ENCODE results near the gene TOR1B.
"Not testable (repeated sequence)": the region's sequence is repeated elsewhere in the genome, so short reads cannot be mapped to it uniquely, and the experiment has no call there.

TOR1B gene

DNA sequence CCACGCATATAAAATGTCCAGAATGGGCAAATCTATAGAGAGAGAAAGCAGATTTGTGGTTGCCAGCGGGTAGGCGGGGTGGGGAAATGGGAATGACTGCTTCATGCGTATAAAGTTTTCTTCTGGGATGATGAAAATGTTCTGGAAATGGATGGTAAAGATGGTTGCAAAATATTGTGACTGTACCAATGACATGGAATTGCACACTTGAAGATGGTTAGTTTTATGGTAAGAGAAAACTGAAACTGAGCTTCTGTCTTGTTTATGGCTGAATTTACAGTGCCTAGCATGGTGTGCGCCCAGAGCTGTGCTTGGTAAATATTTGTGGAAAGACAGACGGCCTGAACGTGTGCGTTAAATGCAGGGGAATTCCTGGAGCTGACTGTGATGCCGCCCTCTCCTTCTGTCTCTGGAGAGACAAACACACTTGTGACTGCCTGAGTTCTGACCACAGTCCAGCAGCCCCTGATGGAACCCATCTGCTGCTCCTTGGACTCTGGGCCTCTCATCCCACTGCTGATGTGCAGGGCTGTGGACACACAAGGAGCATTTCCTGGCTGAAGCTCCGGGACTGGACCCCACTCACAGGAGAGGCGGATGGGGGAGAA is 41.6 kb upstream of the TOR1B start:
- H3K4me3 ChIP-seq (ENCODE audit: low read depth, low read length): no peak overlapping the region
- no peak for DNase-seq (ENCODE audit: low read depth)
- TF ChIP-seq, protein P1, sequence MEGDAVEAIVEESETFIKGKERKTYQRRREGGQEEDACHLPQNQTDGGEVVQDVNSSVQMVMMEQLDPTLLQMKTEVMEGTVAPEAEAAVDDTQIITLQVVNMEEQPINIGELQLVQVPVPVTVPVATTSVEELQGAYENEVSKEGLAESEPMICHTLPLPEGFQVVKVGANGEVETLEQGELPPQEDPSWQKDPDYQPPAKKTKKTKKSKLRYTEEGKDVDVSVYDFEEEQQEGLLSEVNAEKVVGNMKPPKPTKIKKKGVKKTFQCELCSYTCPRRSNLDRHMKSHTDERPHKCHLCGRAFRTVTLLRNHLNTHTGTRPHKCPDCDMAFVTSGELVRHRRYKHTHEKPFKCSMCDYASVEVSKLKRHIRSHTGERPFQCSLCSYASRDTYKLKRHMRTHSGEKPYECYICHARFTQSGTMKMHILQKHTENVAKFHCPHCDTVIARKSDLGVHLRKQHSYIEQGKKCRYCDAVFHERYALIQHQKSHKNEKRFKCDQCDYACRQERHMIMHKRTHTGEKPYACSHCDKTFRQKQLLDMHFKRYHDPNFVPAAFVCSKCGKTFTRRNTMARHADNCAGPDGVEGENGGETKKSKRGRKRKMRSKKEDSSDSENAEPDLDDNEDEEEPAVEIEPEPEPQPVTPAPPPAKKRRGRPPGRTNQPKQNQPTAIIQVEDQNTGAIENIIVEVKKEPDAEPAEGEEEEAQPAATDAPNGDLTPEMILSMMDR (IDR thresholded peaks at IDR 0.05; ENCODE audit: insufficient read depth, low read depth, low read length, missing control alignments): no peak

DNA sequence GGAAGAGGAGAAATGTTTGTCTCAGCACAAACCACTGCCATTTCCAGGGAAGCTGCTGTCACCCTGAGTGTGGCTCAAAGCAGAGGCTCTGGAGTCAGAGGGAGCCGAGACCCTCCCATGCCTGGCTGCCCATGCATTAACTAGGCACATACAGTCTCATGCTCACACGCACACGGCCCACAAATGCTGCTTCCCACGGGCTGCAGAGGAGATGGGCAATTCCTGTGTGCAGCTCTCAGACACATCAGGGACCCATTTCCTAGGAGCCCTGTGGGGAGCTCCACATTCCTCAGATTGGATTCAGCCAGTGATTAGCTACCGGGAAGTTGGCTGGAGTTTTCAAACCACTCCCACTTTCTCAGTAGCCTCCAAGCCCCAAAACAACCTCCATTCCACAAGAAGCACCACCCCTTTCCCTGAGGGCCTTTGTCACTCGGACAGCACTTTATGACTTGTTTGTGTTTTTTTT is 41.0 kb upstream of the TOR1B start:
- no peak overlapping the region for H3K4me3 ChIP-seq (ENCODE audit: low read depth, low read length)
- DNase-seq (ENCODE audit: low read depth): no peak
- TF ChIP-seq, protein P1 (IDR thresholded peaks at IDR 0.05; ENCODE audit: insufficient read depth, low read depth, low read length, missing control alignments): no peak

DNA sequence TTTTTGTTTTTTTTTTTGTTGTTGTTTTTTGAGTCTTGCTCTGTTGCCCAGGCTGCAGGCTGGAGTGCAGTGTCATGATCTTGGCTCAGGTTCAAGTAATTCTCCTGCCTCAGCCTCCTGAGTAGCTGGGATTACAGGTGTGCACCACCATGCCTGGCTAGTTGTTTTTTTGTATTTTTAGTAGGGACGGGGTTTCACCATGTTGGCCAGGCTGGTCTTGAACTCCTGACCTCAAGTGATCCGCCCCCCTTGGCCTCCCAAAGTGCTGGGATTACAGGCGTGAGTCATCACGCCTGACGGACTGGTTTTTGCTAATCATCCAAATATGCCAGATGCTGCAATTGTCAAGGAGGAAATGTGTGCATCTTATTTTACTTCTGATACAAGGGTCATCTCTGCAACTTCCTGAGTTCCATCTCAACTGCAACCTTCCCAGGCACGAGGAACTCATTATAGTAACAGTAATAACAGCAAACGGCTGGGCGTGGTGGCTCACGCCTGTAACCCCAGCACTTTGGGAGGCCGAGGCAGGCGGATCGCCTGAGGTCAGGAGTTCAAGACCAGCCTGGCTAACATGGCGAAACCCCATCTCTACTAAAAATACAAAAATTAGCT is 40.5 kb upstream of the TOR1B start:
- H3K4me3 ChIP-seq (ENCODE audit: low read depth, low read length); DNase-seq (ENCODE audit: low read depth): not testable (repeated sequence)

DNA sequence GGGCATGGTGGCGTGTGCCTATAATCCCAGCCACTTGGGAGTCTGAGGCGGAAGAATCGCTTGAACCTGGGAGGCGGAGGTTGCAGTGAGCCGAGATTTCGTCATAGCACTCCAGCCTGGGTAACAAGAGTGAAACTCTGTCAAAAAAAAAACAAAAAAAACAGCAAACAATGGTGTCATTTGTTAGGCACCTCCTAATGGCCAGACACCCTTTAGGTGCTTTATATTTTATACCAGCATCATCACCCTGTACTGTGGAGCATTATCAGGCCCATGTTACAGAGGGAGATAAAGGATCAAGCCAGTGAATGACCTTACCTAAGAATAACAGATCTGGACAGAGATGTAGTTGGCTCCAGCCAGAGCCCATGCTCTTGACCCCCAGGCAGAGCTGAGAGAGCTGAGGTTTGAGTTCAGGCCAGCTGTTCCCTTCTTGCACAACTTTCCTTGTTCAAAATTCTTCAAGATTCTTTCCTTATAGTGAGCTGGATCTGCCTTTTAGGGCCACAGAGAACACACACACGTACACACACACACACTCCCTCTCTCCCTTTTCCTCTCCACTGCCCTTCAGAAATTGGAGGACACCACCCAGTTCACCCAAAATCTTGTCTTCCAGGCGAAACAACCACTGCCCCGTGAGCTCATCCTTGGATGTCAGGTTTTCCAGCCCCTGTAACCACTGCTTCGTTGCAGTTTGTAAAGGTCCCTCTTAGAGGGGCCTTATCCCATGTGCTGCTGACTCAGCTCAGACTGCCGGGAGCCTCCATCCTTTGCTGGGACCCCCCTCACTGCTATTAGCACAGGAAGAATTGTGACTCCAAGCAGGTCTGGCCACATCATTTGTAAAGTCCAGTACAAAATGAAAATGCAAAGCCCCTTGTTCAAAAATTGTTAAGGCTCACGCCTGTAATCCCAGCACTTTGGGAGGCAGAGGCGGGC is 39.7 kb upstream of the TOR1B start:
- no peak overlapping the region for H3K4me3 ChIP-seq (ENCODE audit: low read depth, low read length)
- no peak for DNase-seq (ENCODE audit: low read depth)
- TF ChIP-seq, protein P1 (IDR thresholded peaks at IDR 0.05; ENCODE audit: insufficient read depth, low read depth, low read length, missing control alignments): no peak

DNA sequence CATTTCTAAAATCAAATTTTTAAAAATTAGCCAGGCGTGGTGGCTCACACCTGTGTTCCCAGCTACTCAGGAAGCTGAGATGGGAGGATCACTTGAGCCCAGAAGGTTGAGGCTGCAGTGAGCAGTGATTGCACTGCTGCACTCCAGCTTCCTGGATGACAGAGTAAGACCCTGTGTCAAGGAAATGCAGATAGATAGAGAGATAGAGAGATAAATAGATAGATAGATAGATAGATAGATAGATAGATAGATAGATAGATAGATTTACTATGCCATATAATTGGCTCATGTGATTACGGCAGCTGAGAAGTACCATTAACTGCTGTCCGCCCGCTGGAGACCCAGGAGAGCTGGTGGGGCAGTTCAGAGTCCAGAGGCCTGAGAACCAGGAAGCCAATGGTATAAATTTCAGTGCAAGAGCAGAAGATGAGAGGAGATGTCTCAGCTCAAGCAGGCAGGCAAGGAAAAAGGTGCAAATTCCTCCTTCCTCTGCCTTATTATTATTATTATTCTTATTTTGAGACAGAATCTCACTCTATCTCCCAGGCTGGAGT is 37.1 kb upstream of the TOR1B start:
- no peak overlapping the region for H3K4me3 ChIP-seq (ENCODE audit: low read depth, low read length)
- no peak for DNase-seq (ENCODE audit: low read depth)
- TF ChIP-seq, protein P1 (IDR thresholded peaks at IDR 0.05; ENCODE audit: insufficient read depth, low read depth, low read length, missing control alignments): no peak

DNA sequence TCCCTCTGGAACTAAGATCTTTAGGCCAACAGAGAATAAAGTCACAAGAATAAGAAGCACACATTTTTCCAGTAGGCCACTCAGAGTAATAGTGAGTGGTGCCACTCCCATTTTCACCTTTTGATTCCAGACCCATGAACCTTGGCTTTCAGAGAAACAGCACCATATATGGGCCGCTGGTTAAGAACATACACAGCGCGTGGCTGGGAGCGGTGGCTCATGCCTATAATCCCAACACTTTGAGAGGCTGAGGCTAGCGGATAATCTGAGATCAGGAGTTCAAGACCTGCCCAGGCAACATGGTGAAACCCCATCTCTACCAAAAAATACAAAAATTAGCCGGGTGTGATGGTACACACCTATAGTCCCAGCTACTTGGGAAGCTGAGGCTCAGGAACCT is 34.5 kb upstream of the TOR1B start:
- H3K4me3 ChIP-seq (ENCODE audit: low read depth, low read length): no peak overlapping the region
- TF ChIP-seq, protein P1 (IDR thresholded peaks at IDR 0.05; ENCODE audit: insufficient read depth, low read depth, low read length, missing control alignments): no peak
- DNase-seq (ENCODE audit: low read depth): no peak

DNA sequence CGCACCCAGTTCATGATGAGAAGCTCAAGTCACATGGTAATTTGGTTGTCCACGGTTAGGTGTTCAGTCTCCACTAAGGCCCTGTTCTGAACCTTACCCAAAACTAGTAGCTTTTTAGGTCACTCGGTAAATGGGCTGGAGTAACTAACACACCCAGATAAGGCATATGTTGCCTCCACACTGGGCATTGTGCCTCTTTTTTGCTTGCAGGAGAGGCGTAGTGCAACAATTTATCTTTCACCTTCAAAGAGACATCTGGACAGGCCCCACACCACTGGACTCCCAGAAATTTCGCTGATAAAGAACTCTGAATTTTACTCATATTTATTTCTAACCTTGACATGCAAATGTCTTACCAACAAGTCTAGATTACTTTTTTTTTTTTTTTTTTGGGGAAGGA is 33.3 kb upstream of the TOR1B start:
- H3K4me3 ChIP-seq (ENCODE audit: low read depth, low read length): no peak overlapping the region
- DNase-seq (ENCODE audit: low read depth): no peak
- TF ChIP-seq, protein P1 (IDR thresholded peaks at IDR 0.05; ENCODE audit: insufficient read depth, low read depth, low read length, missing control alignments): no peak

Measured in GM12865 (cell line).